HG03139 (cell line): ENCODE data around the gene CBX4.

ENCODE experiments used
- ATAC-seq: cut with Tn5 transposase; IDR thresholded peaks from one replicate; pipeline ENCODE4 v1.9.1; 2021; ENCODE audit not compliant: unreplicated experiment

The CBX4 gene

DNA sequence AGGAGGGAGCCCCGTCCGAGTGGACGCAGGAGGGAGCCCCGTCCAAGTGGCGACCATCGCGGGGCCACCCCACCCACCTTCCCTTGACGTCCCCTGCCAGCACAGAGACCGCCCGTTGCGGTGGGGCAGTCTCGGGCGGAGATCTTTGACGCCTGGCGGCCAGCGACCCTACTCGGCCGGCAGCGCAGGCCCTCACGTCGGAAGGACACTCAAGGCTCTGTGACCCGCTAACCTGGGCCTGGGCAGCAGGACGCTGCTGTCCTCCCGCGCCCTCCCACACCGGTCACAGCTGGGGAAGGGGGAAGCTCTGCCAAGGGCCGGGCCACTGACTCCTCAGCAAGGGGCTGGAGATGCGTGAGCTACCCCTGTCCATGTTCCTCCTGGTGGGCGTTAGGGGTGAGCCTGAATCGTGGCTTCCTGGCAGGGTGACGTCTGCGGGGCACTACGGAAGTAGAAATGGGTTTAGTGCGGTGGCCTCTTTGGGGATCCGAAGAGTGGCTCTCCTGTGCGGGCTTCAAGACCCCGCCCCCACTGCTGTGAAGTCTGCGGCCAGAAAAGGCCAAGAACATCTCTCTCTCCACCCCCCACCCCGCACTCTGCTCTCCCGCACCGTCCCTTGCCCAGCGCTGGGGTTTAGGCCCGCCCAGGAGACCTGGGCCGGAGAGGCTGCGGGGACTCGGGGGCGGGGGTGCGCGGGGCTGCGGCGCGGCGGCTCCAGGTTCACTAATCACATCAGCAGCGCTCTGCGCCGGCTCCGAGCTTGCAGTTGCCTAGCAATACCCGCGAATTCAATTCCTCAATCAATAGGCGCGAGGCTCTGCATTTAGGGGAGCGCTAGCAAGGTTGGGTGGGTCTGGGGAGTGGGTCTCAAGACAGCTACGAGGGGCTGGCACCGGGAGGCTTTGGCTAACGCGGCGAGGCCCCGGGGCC lies 48.2 kb downstream of the CBX4 start:
- ATAC-seq: no peak

DNA sequence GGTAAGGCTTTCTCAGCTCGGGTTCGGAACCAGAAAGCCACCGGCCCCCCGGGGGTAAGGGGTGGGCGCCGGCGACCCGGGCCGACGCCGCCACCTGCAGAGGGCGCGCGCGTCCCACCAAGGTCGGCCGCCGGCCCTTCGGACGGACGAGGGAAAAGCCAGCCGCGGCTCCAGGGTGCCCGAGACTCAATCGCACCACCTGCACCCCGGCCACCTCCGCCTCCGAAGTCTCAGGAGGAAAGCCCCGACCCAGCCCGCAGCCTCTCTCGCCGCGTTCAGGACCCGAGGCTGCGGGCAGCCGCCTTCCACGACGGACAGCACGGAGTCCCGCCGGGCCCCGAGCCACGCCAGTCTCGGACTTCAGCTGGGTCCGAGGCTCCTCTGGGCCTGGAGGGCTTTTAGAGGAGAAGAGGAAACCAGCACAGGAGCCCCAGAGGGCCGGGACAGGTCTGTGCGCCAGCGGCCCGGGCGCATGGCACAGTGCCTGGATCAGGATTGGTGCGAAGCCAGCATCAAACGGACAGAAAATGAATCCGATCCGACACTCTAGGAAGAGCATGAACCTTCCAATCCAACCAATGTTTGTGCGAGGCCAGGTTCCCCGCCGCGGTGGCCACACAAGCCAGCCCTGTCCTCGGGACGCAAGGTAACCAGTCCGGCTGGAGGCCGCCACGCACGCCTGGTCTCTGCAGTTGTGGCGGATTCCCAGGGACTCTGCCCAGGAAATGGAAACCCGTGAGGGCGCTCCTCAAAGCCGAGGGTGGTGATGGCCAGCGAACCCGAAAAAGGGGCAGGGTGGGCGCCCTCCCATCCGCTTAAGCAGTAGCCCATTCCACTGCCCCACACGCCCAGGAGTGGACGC lies 49.1 kb downstream of the CBX4 start:
- ATAC-seq: no peak

DNA sequence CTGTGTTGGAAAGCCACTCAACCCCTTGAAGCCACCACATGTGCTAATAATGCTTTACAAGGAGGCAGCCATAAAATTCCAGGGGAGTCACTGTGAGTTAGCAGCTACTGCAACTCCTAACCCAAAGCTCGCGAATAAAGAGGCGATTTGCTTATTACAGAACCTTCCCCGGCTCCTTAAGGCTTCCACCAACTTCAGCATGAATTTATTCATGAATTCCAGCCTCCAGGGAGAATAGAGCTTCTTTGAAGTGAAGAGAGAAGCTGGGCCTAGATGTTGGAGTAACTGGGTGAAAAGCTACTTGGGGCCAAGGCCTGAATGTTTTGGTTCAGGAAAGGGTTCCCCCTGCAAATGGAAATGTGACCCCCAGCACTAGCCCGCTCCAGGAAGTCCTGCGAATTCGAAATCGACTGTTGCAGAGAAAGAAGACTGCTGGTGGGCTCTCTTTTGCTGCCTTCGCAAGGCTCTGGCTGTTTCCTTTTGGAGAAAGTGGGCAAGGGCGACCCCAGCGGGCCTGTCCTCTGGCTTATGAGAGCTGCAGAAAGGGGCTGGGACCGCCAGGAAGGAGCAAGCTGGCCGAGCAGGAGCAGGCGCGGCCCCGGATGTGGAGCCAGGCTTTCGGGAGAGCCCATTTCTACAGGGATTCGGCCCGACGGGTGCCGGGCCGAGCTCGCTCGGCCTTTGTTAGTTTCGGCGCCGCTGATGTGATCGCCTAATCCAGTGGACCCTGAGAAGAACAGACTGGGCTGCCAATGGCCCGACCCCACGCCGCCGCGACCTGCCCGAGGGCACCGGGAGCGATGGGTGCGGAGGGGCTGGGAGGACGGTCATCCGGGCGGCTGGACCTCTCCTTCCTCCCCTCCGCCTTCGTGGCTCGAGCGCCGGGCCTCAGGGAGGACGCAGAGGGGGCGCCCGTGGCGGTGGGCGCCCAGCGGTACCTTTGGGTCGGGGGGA lies 50.0 kb downstream of the CBX4 start:
- no peak for ATAC-seq

DNA sequence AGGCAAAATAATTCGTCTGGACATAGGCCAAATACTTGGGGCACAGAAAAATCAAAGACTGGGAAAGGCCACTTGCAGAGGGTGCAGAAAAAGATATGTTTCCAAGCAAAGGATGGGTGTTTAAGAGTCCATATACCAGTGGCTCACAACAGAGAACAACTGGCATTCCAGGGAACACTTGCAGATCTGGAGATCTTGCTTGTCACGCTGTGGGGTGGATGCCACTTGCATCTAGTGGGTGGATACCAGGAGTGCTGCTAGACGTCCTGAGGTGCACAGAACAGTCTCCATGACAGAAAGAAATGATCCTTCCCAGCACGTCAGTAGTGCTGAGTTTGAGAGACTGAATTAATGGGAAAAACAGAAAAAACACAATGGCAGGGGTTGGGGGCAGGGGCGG lies 50.8 kb downstream of the CBX4 start:
- no peak for ATAC-seq

DNA sequence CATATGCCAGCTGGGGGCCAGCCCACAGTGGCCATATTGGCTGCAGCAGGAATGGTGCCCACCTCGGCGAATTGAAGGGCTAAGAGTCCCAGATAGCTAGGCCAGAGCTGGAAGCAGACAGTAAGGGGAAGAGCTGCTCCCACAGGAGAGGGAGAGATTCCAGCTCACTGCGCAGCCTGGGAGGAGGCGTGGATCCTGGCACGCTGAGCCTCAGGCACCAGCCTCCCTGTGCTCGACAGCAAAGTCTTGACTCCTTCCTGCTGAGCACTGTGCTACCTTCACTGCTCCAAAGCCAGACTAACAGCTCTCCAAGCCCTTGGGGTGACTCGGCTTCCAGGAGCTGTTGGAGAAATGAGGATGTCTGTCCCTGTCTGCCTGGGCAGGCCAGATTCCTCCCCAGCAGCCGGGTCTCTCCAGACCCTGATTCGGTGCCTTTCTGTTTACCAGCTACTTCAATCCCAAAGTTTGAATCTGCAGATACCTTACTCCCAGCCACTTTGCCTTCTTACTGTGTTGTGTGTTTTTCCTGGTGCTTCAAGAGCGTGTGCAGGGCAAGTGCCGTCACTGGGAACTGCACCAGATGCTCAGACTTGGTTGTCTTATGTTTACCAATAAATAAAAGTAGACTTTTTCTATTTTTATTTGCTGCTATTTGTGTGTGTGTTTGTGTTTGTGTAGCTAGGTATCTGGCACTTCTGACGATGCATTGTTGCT lies 52.2 kb downstream of the CBX4 start:
- ATAC-seq: no peak

DNA sequence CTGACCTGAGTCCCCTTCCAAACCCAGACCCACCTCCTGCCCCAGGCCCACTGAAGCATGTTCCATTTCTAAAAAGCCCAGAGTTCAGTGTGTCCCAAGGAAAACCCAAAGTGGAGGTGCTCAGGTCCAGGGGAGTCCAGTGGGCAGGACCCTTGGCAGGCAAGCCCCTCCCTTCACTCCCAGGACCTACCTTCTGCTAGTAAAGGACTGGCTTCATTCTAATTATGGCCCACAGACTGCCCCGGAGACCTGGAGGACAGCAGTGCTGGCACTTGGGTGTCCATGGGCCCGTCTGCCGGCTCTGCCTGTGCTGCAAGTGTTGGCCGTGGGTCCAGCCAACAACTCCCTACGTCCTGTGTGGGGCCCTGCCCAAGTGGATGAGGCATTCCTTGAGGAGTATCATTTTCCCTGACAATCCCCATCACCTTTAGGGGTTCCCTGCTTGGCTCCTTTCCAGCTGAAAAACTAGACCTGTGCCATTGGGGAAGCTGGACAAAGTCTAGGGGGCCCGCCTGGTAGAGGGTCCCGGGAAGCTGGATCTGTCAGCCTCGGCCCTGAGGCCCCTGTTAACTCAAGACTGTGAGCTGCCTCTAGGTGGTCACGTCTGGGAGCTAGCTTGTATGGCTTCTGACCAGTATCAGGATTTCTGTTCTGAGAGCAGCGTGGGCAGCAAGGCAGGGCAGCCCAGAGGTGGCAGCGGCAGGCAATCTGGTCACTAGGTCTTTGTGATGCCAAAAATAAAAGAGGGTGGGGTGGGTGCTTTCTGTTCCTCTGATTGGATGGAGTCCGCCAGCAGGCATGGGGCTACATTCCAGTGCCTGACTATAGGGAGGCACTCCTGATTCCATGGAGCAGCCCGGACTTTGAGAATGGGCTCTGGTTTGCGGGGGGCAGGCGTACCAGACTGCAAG lies 53.1 kb downstream of the CBX4 start:
- no peak for ATAC-seq

DNA sequence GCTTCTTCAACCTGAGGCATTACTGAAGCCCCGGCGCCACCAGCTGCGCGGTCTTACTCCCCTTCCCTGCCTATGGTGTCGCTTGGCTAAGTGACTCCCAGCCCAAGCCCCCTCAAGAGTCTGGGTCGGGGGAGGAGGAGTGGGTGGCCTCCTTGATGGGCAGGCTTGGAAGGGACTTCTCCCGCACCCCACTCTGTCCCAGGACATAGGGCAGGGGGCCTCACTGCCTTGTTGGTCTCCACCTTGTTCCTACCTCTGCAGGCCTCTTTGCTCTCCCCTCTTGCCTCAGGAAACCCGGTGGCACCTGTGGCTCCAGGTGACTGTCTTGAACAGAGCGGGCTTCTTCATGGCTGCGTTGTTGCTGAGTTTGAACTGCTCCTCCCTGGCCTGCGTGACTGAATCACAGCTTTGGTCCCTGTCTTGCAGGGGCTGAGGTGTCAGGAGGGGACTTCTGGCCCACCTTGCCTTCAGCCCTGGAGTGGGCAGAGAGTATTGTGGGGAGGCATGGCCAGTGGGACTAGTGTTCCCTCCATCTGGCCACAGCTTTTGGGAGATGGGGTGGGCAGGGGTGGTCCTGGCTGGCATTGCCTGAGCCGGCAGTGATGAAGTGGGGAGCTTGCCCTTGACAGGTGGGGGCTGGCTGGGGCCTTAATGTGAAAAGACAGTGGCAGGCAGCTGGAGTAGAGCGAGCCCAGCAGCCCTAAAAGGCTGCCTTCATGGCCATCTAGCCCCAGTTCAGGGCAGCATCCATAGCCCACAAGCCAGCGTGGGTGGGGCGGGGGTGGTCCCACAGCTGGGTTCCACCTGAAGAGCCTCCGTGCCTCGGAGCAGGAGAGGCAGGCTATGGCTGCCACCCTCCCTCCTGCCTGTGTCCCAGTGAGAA lies 54.0 kb downstream of the CBX4 start:
- no peak for ATAC-seq

DNA sequence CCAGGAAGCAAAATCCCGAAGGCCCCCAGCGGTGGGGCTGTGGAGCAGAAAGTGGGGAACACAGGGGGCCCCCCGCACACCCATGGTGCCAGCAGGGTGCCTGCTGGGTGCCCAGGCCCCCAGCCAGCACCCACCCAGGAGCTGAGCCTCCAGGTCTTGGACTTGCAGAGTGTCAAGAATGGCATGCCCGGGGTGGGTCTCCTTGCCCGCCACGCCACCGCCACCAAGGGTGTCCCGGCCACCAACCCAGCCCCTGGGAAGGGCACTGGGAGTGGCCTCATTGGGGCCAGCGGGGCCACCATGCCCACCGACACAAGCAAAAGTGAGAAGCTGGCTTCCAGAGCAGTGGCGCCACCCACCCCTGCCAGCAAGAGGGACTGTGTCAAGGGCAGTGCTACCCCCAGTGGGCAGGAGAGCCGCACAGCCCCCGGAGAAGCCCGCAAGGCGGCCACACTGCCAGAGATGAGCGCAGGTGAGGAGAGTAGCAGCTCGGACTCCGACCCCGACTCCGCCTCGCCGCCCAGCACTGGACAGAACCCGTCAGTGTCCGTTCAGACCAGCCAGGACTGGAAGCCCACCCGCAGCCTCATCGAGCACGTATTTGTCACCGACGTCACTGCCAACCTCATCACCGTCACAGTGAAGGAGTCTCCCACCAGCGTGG lies 54.8 kb downstream of the CBX4 start:
- ATAC-seq: no peak

DNA sequence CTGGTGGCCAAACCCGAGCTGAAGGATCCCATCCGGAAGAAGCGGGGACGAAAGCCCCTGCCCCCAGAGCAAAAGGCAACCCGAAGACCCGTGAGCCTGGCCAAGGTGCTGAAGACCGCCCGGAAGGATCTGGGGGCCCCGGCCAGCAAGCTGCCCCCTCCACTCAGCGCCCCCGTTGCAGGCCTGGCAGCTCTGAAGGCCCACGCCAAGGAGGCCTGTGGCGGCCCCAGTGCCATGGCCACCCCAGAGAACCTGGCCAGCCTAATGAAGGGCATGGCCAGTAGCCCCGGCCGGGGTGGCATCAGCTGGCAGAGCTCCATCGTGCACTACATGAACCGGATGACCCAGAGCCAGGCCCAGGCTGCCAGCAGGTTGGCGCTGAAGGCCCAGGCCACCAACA lies 55.3 kb downstream of the CBX4 start:
- ATAC-seq: no peak
